Memory B cell (primary cell): ENCODE data around the gene ZNF224.

Experiments used
- ATAC-seq: fragments of 150-1000 bp; cut with Tn5 transposase; 2 replicates; pipeline ENCODE4 v1.10.0; 2021; ENCODE audit warnings: low read depth, mild to moderate bottlenecking, moderate library complexity
- DNase-seq, 2 donors: peaks; one replicate each; pipeline ENCODE4 v3.0.0; 2022; ENCODE audit warnings: low spot score in 2 of 2
- H3K27ac Mint-ChIP-seq: one replicate; pipeline ENCODE4 v1.8.0; 2022; ENCODE audit warnings: mild to moderate bottlenecking, moderate library complexity, mixed read lengths
- H3K27me3 Mint-ChIP-seq: one replicate; pipeline ENCODE4 v1.8.0; 2022; ENCODE audit warnings: mixed read lengths
- H3K36me3 Mint-ChIP-seq: one replicate; pipeline ENCODE4 v1.8.0; 2022; ENCODE audit warnings: mild to moderate bottlenecking, mixed read lengths
- H3K4me1 Mint-ChIP-seq: one replicate; pipeline ENCODE4 v1.8.0; 2022; ENCODE audit warnings: mixed read lengths
- H3K4me3 Mint-ChIP-seq: one replicate; pipeline ENCODE4 v1.8.0; 2022; ENCODE audit warnings: mild to moderate bottlenecking, moderate library complexity, mixed read lengths
- H3K9me3 Mint-ChIP-seq: one replicate; pipeline ENCODE4 v1.8.0; 2022; ENCODE audit warnings: mixed read lengths

Gene ZNF224

GRCh38 chr19:44093931-44094765, at the start of gene ZNF224:
ZNF224 (plus strand) TSS chr19:44094361; CDS start chr19:44097874, 3,513 bp downstream.
- peaks cover 11% of the 10 kb centered on the region for H3K4me1 Mint-ChIP-seq
- H3K27ac Mint-ChIP-seq: peak within 1 kb of the TSS; percentile 79
- no peaks in the 10 kb centered on the region for H3K27me3 Mint-ChIP-seq
- peaks cover 4% of the 10 kb centered on the region for H3K9me3 Mint-ChIP-seq
- peak; percentile 61 to 64 for DNase-seq
- H3K36me3 Mint-ChIP-seq: peaks cover 24% of the 10 kb centered on the region
- peak within 1 kb of the TSS; percentile 95 for H3K4me3 Mint-ChIP-seq
- peak; percentile 85 for ATAC-seq

GRCh38 chr19:44050740-44051649, 43.2 kb upstream of the ZNF224 start:
- Mint-ChIP-seq H3K27ac (peak overlapping the region; percentile 12), H3K4me1 (peaks cover 12% of the 10 kb centered on the region), H3K4me3 (peak overlapping the region; percentile 86), H3K9me3 (peaks cover 7% of the 10 kb centered on the region), H3K27me3 (peaks cover 3% of the 10 kb centered on the region), H3K36me3 (peaks cover 18% of the 10 kb centered on the region)
- no peak for DNase-seq
- ATAC-seq: peak; percentile 52

- Mint-ChIP-seq H3K36me3 (peaks cover 20% of the 10 kb centered on the region), H3K27me3 (peaks cover 1% of the 10 kb centered on the region), H3K4me3 (peak within 1 kb of the TSS; percentile 86), H3K9me3 (peaks cover 7% of the 10 kb centered on the region), H3K4me1 (peaks cover 12% of the 10 kb centered on the region), H3K27ac (peak within 1 kb of the TSS; percentile 12)
- DNase-seq: no peak
- ATAC-seq: peak; percentile 44
Measured at GRCh38 chr19:44051650-44052402, 42.3 kb upstream of the ZNF224 start, which contains the start of gene ZNF223. ZNF223 (plus strand) TSS chr19:44052036; CDS start chr19:44055177, 3,141 bp downstream.

GRCh38 chr19:44055870-44056269, 38.3 kb upstream of the ZNF224 start:
- Mint-ChIP-seq H3K4me1 (peaks cover 6% of the 10 kb centered on the region), H3K27ac (no peak overlapping the region), H3K9me3 (peaks cover 7% of the 10 kb centered on the region), H3K4me3 (no peak overlapping the region), H3K27me3 (peaks cover 1% of the 10 kb centered on the region), H3K36me3 (peaks cover 44% of the 10 kb centered on the region)
- ATAC-seq: no peak
- no peak for DNase-seq

- Mint-ChIP-seq H3K36me3 (peaks cover 62% of the 10 kb centered on the region), H3K4me3 (no peak overlapping the region), H3K4me1 (no peaks in the 10 kb centered on the region), H3K27ac (no peak overlapping the region), H3K9me3 (peaks cover 5% of the 10 kb centered on the region), H3K27me3 (no peaks in the 10 kb centered on the region)
- no peak for ATAC-seq
- no peak for DNase-seq
Measured at GRCh38 chr19:44059229-44059628, 34.9 kb upstream of the ZNF224 start.

- no peaks in the 10 kb centered on the region for H3K4me1 Mint-ChIP-seq
- H3K27me3 Mint-ChIP-seq: no peaks in the 10 kb centered on the region
- H3K27ac Mint-ChIP-seq: no peak overlapping the region
- H3K9me3 Mint-ChIP-seq: peaks cover 5% of the 10 kb centered on the region
- ATAC-seq (no peak), DNase-seq (no peak)
- H3K36me3 Mint-ChIP-seq: peaks cover 51% of the 10 kb centered on the region
- H3K4me3 Mint-ChIP-seq: no peak overlapping the region
Measured at GRCh38 chr19:44061038-44061437, 33.1 kb upstream of the ZNF224 start.

- ATAC-seq: no peak
- H3K9me3 Mint-ChIP-seq: peaks cover 20% of the 10 kb centered on the region
- H3K4me3 Mint-ChIP-seq: no peak overlapping the region
- peaks cover 34% of the 10 kb centered on the region for H3K36me3 Mint-ChIP-seq
- H3K27ac Mint-ChIP-seq: no peak overlapping the region
- H3K27me3 Mint-ChIP-seq: peaks cover 5% of the 10 kb centered on the region
- H3K4me1 Mint-ChIP-seq: peaks cover 5% of the 10 kb centered on the region
- no peak for DNase-seq
Measured at GRCh38 chr19:44066305-44066704, 27.9 kb upstream of the ZNF224 start.

GRCh38 chr19:44069415-44069814, 24.7 kb upstream of the ZNF224 start:
- Mint-ChIP-seq H3K9me3 (peaks cover 22% of the 10 kb centered on the region), H3K4me1 (peaks cover 20% of the 10 kb centered on the region), H3K36me3 (peaks cover 22% of the 10 kb centered on the region), H3K27ac (no peak overlapping the region), H3K27me3 (peaks cover 5% of the 10 kb centered on the region), H3K4me3 (no peak overlapping the region)
- DNase-seq: no peak
- no peak for ATAC-seq

GRCh38 chr19:44071824-44072542, 22.2 kb upstream of the ZNF224 start, which contains the start of gene ZNF284:
ZNF284 (plus strand) TSS chr19:44072159; CDS start chr19:44076390, 4,231 bp downstream.
- Mint-ChIP-seq H3K27me3 (peaks cover 5% of the 10 kb centered on the region), H3K4me1 (peaks cover 20% of the 10 kb centered on the region), H3K27ac (peak within 1 kb of the TSS; percentile 75), H3K4me3 (peak within 1 kb of the TSS; percentile 94), H3K9me3 (peaks cover 14% of the 10 kb centered on the region), H3K36me3 (peaks cover 15% of the 10 kb centered on the region)
- DNase-seq (peak; percentile 42 to 63), ATAC-seq (peak; percentile 96)

- H3K36me3 Mint-ChIP-seq: peaks cover 17% of the 10 kb centered on the region
- DNase-seq (no peak), ATAC-seq (no peak)
- peak overlapping the region; percentile 94 for H3K4me3 Mint-ChIP-seq
- peaks cover 20% of the 10 kb centered on the region for H3K4me1 Mint-ChIP-seq
- H3K9me3 Mint-ChIP-seq: peaks cover 12% of the 10 kb centered on the region
- peak overlapping the region; percentile 75 for H3K27ac Mint-ChIP-seq
- peaks cover 3% of the 10 kb centered on the region for H3K27me3 Mint-ChIP-seq
Measured at GRCh38 chr19:44072543-44073401, 21.4 kb upstream of the ZNF224 start.

- no peak overlapping the region for H3K27ac Mint-ChIP-seq
- H3K27me3 Mint-ChIP-seq: no peaks in the 10 kb centered on the region
- peaks cover 26% of the 10 kb centered on the region for H3K36me3 Mint-ChIP-seq
- H3K4me1 Mint-ChIP-seq: peaks cover 15% of the 10 kb centered on the region
- DNase-seq: no peak
- no peak overlapping the region for H3K4me3 Mint-ChIP-seq
- ATAC-seq: no peak
- H3K9me3 Mint-ChIP-seq: peaks cover 2% of the 10 kb centered on the region
Measured at GRCh38 chr19:44076325-44076724, 17.8 kb upstream of the ZNF224 start.

- no peak overlapping the region for H3K4me3 Mint-ChIP-seq
- H3K27me3 Mint-ChIP-seq: no peaks in the 10 kb centered on the region
- DNase-seq (no peak), ATAC-seq (no peak)
- peaks cover 10% of the 10 kb centered on the region for H3K4me1 Mint-ChIP-seq
- peaks cover 12% of the 10 kb centered on the region for H3K36me3 Mint-ChIP-seq
- no peak overlapping the region for H3K27ac Mint-ChIP-seq
- peaks cover 3% of the 10 kb centered on the region for H3K9me3 Mint-ChIP-seq
Measured at GRCh38 chr19:44092108-44092507, 2.1 kb upstream of the ZNF224 start.
